GM12872 (cell line): ENCODE measurements around the gene FHIT.

Experiments used
- TF ChIP-seq, protein P1 (sequence below): IDR thresholded peaks from 3 replicates; pipeline ENCODE4 v1.5.1; 2011; ENCODE audit warnings: low read depth, mild to moderate bottlenecking, low read length, moderate library complexity; ENCODE audit not compliant: insufficient read depth

The FHIT gene

DNA sequence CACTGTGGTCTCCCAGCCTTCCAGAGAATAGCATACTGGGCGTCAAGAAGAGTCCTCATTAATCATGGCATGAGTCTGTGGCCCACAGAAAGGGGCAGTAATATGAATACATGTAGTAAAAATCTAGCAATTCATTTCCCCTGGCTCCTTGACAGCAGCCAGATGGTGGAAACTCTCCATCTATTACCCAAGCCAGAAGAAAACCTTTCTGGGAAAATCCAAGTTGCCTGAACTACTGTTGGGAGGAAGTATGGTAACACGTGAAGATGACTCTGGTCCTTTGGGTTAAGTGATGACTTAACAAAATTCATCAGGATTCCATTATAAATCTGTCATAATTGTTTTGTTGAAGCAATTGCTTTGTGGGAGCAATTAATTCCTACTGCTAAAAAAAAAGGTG, 530.5 kb downstream of the FHIT start:
- TF ChIP-seq, protein P1, sequence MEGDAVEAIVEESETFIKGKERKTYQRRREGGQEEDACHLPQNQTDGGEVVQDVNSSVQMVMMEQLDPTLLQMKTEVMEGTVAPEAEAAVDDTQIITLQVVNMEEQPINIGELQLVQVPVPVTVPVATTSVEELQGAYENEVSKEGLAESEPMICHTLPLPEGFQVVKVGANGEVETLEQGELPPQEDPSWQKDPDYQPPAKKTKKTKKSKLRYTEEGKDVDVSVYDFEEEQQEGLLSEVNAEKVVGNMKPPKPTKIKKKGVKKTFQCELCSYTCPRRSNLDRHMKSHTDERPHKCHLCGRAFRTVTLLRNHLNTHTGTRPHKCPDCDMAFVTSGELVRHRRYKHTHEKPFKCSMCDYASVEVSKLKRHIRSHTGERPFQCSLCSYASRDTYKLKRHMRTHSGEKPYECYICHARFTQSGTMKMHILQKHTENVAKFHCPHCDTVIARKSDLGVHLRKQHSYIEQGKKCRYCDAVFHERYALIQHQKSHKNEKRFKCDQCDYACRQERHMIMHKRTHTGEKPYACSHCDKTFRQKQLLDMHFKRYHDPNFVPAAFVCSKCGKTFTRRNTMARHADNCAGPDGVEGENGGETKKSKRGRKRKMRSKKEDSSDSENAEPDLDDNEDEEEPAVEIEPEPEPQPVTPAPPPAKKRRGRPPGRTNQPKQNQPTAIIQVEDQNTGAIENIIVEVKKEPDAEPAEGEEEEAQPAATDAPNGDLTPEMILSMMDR, result no peak

DNA sequence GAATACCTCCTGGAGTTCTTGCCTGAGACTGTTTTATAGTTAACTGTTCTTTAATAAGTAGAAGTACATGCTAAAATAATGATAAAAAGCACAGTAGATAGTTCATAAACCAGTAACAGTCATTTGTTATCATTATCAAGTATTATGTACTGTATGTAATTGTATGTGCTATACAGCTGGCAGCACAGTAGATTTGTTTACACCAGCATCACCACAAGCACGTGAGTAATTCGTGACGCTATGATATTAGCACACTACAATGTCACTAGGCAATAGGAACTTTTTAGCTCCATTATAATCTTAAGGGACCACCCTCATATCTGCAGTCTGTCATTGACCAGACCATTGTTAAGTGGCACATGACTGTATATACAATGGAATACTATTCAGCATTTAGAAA, 534.7 kb downstream of the FHIT start:
- TF ChIP-seq, protein P1, result no peak

DNA sequence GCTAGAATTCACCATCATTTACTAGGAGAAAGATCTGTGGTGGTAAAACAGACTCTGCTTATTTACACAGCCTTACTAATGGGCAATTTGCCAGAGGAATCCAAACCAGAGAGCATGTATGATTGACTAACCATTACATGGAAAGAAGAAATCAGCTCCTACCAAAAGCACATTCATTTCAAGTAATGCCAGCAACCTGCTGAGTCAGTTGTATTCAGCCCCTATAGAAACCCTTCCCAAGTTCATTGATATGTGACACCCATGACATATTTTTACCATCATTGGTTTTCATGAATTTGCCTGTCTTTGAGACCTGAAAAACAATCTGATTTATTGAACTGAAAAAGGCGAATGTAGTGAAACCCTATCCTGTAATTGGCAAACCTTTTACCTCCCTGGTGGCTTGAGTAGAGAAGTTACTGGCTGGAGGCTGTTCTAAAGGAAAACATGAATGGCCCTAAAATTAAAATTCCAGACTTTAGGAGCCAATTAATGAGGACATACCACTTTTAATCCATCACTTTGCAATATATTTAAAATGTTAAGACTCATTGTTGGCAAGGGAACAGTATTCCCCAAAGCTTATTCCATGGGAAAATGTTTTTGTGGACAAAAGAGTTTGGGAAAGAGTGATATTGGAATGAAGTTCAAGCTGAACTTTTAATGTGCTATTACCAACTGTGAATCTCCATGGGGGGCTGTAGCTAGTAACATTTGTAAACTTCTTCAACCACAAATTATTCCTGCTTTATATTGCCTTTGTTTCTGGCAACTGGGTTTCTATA, 542.9 kb downstream of the FHIT start:
- TF ChIP-seq, protein P1, result no peak

GRCh38 chr3:60707452-60708020, 543.7 kb downstream of the FHIT start:
- TF ChIP-seq, protein P1, result no peak

GRCh38 chr3:60703956-60704736, 547.1 kb downstream of the FHIT start:
- TF ChIP-seq, protein P1, result no peak

DNA sequence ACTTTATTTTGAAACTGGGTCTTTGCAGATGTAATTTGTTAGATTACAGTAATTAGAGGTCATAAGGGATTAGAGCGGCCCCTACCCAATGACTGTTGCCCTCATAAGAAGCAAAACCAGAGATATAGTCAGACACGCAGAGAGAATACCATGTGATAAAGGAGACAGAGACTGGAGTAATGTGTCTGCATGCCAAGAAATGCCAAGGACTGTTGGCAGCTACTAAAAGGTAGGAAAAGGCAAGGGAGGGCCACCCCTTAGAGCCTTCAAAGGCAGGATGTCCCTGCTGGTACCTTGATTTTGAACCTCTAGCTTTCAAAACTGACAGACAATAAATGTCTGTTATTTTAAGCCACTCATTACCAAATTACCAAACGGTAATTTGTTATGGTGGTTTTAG, 548.2 kb downstream of the FHIT start:
- TF ChIP-seq, protein P1, result no peak

- TF ChIP-seq, protein P1, result no peak
Measured at GRCh38 chr3:60698117-60698516, 553.1 kb downstream of the FHIT start.
